ENCODE data around the gene RHBDD2. TPM values are rescaled to one million over a fixed set of nuclear protein-coding genes. Genes with fewer than 3 reads are reported as not detected.

The RHBDD2 gene
- total and polyA plus RNA-seq, 3 experiments from 2014 or later = 39.8 to 108 (median 44.6) TPM

GRCh38 chr7:75931680-75932079 is 52.8 kb downstream of the RHBDD2 start:
- POLR2A ChIA-PET = interaction anchor here (0.5 kb wide), 1 partner anchor 11 kb away, joined by 6 read pairs; no protein-coding TSS in a partner anchor
- Mint-ChIP-seq H3K27me3 (no peaks in the 10 kb centered on the region), H3K9me3 (no peaks in the 10 kb centered on the region), H3K4me3 (no peak overlapping the region), H3K36me3 (peaks cover 11 to 23% (median 13%) of the 10 kb centered on the region in 3 donors), H3K4me1 (peaks cover 11 to 34% (median 25%) of the 10 kb centered on the region in 3 donors), H3K27ac (peak overlapping the region in 1 of 8 donors; percentile 46)
- Histone ChIP-seq H3K27me3 (ENCODE audit: insufficient read depth, low read length, poor library complexity, severe bottlenecking) (no peaks in the 10 kb centered on the region), H3K27ac (ENCODE audit: low read depth, low read length) (no peak overlapping the region), H3K36me3 (ENCODE audit: insufficient read depth, low read length) (no peaks in the 10 kb centered on the region), H3K9me3 (ENCODE audit: low read length) (no peaks in the 10 kb centered on the region), H3K4me1 (ENCODE audit: insufficient read depth, low read length) (peaks cover 14% of the 10 kb centered on the region), H3K4me3 (ENCODE audit: low read length) (no peak overlapping the region)
- DNase-seq = no peak
- CTCF ChIA-PET = no interaction called here

DNA sequence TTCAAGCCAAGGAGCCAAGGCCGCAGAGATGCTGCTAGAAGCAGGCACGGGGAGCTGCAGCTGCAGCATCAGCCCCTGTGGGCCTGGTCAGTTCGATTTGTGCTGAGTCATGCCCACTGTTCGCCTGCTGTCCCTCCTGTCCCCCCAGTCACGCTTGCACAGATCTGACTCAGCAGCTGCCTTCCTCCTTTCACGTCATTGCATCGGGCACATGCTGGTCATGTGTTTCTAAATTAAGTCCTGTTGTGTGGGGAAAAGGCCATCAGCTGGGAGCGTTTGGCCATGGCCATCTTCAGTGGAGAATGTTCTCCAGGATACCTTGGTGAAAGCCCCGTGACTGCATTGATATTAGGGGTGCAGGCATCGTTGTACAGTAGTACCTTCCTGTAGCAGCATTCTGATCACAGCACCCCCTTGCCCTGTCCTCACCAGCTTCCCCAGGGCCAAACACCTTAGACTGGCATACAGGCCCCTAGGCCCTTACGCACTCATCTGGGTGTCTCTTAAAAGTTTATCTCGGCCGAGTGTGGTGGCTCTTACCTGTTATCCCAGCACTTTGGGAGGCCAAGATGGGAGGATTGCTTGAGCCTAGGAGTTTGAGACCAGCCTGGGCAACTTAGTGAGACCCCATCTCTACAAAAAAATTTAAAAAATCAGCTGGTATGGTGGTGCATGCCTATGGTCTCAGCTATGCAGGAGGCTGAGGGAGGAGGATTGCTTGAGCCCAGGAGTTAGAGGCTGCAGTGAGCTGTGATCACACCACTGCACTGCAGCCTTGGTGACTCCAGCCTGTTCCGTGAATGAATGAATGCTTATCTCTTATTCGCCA is 59.3 kb downstream of the RHBDD2 start:
- H3K27ac Mint-ChIP-seq = no peak overlapping the region
- Histone ChIP-seq H3K4me1 (ENCODE audit: insufficient read depth, low read length) (no peaks in the 10 kb centered on the region), H3K9me3 (ENCODE audit: low read length) (no peaks in the 10 kb centered on the region), H3K36me3 (ENCODE audit: insufficient read depth, low read length) (no peaks in the 10 kb centered on the region), H3K27ac (ENCODE audit: low read depth, low read length) (no peak overlapping the region), H3K27me3 (ENCODE audit: insufficient read depth, low read length, poor library complexity, severe bottlenecking) (no peaks in the 10 kb centered on the region), H3K4me3 (ENCODE audit: low read length) (no peak overlapping the region)
- no peak overlapping the region for H3K4me3 Mint-ChIP-seq
- DNase-seq = no peak
- H3K9me3 Mint-ChIP-seq = no peaks in the 10 kb centered on the region
- H3K36me3 Mint-ChIP-seq = peaks cover 8 to 28% (median 10%) of the 10 kb centered on the region in 3 donors
- H3K4me1 Mint-ChIP-seq = peaks cover 1 to 17% (median 9%) of the 10 kb centered on the region in 3 donors
- POLR2A ChIA-PET = no interaction called here
- CTCF ChIA-PET = interaction anchor here (1.3 kb wide), 1 partner anchor 92 kb away, joined by 3 read pairs; no protein-coding TSS in a partner anchor
- H3K27me3 Mint-ChIP-seq = peaks cover 0 to 3% of the 10 kb centered on the region in 2 donors

Other genes starting within 250 kb of the RHBDD2 start
- gene HIP1, start 140.1 kb upstream of the RHBDD2 start, total RNA-seq = 1 to 10 TPM; 6.7 to 7.4 TPM
- 6.1 TPM for gene HIP1, start 140.1 kb upstream of the RHBDD2 start, polyA plus RNA-seq
- not detected for gene CCL26, start 106.8 kb upstream of the RHBDD2 start, total RNA-seq
- not detected for gene CCL26, start 106.8 kb upstream of the RHBDD2 start, polyA plus RNA-seq
- gene CCL24, start 65.2 kb upstream of the RHBDD2 start, total RNA-seq = not detected
- not detected for gene CCL24, start 65.2 kb upstream of the RHBDD2 start, polyA plus RNA-seq
- 10 to 100 TPM; 40.7 to 41.6 TPM for gene POR, start 36.1 kb downstream of the RHBDD2 start, total RNA-seq
- 61.4 TPM for gene POR, start 36.1 kb downstream of the RHBDD2 start, polyA plus RNA-seq
- 10 to 100 TPM; 30.6 to 41.5 TPM for gene TMEM120A, start 115.6 kb downstream of the RHBDD2 start, total RNA-seq
- 30.0 TPM for gene TMEM120A, start 115.6 kb downstream of the RHBDD2 start, polyA plus RNA-seq
- gene STYXL1, start 169.0 kb downstream of the RHBDD2 start, total RNA-seq = 10 to 100 TPM; 40.2 to 40.7 TPM
- gene STYXL1, start 169.0 kb downstream of the RHBDD2 start, polyA plus RNA-seq = 60.9 TPM
- gene MDH2, start 169.1 kb downstream of the RHBDD2 start, total RNA-seq = 100 to 1,000 TPM; 272 to 282 TPM
- 171 TPM for gene MDH2, start 169.1 kb downstream of the RHBDD2 start, polyA plus RNA-seq

Data from CD8-positive, alpha-beta memory T cell (primary cell).